NCI-H2029 treated with DMSO at 0.1 percent for 48 hours (cell line): ENCODE data around the gene TMEM234.
"Not testable (repeated sequence)": the region's sequence is repeated elsewhere in the genome, so short reads cannot be mapped to it uniquely, and the experiment has no call there.

Experiments
- DNase-seq: peaks from one replicate; lab custom pipeline; 2025; lab: John Stamatoyannopoulos, UW

TMEM234 gene

DNA sequence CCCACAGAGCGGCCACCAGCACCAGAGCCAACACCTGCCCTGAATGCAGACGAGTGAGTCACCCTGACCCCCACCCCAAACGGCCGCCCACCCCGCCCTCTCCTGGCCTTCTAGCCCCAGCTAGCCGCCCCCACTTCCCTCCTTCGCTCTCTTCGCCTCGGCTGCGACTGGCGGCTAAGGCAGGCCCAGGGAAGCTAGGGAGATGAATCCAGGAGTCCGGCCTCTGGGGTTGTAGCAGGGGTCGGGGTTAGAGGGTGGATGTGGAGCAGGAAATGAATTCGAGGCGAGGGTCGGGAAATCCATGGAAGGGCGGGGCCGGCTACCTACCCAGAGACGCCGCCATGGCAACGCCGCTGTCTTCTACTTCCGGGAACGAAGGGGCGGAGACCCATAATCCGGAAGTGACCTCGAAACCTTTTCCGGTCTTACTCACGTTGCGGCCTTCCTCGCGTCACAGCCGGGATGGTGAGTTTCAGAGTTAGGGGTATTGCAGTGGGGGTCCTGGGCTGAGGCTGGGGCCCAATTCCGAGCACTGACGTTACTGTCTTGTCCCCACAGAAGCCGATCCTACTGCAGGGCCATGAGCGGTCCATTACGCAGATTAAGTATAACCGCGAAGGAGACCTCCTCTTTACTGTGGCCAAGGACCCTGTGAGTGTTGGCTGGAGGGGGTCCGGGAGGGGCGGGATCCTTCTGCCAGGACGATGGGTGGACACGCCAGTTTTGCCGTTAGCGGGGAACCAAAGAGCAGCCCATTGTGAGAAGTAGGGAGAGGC, at the start of gene TMEM234, which contains the start of gene EIF3I:
Gene TMEM234, minus strand, starts transcription at position 374 of the 776 bp plus-strand sequence. Its CDS starts 31 bp downstream, at position 343.
Gene EIF3I, plus strand, starts transcription at position 428 of the 776 bp plus-strand sequence. Its CDS starts 35 bp downstream, at position 463.
- peak; percentile 47 for DNase-seq

DNA sequence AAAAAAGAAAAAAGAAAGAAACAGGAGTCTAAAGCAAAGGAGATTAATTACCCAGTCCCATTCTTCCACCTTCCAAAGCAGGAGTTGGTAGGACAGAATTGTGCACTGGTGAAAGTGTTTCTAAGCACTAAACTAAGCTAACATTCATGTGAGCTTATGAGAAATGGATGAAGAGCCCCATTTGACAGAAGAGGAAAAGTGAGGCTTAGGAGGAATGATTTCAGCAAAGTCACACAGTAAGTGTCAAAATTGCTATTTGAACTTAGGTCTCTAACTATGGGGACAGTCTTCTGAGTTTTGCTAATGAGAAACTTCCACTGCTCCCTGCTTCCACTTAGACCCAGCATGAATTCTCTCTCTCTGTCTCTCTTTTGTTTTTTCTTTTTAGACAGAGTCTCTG, 47.6 kb upstream of the TMEM234 start:
- no peak for DNase-seq

DNA sequence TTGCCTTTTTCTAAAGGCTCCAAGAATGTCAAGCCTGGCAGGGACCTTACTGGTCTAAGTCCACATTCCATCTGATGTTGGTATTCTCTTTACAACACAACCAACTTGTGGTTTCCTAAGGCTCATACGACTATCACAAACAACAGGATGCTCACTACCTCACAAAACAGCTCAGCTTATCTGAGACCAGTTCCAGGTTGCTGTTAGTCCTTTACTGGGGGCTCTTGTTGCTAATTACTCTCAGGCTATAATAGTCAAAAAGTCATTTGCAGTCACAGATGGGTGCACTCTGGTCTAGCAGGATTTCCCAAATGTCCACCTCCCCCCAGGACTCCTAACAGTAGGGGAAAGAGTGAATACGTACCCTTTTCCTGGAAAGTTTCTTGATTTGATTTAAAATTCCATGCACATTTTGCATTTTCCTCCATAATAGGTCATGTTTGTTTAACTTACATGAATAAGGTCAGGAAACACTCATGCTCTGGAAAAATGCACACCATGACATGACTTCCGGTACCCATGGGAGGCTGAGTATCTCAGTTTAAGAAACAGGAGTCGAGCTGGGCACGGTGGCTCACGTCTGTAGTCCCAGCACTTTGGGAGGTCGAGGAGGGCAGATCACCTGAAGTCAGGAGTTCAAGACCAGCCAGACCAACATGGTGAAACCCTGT, 44.9 kb upstream of the TMEM234 start:
- DNase-seq = no peak

DNA sequence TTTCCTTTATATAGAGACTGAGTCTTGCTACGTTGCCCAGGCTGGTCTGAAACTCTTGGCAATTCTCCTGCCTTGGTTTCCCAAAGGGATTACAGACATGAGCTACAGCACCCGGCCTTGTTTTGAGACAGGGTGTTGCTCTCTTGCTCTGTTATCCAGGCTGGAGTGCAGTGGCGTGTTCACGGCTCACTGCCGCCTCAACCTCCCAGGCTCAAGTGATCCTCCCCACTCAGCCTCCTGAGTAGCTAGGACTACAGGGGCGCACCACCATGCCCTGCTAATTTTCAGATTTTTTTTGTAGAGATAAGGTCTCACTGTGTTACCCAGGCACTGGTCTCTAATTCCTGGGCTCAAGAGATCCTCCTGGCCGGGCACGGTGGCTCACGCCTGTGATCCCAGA, 43.7 kb upstream of the TMEM234 start:
- DNase-seq = no peak

DNA sequence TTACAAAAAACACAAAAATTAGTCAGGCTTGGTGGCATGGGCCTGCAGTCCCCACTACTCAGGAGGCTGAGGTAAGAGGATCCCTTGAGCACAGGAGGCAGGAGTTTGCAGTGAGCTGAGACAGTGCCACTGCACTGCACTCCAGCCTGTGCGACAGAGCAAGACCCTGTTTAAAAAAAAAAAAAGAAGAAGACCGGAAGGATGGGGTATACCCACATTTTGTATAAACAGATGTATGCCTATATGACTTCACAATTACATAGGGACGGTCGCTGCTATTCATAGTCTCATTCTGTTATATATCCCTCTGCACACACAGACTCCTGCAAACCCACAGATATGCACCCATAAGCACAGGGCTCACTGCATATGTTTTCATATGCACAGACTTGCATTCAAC, 41.6 kb upstream of the TMEM234 start:
- no peak for DNase-seq

DNA sequence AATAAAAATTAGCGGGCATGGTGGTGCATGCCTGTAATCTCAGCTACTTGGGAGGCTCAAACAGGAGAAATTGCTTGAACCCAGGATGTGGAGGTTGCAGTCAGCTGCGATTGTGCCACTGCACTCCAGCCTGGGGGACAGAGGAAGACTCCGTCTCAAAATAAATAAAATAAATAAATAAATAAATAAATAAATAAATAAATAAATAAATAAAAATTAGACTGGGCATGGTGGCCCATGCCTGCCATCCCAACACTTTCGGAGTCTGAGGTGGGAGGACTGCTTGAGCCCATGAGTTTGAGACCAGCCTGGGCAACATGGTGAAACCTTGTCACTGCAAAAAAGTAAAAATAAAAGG, 41.1 kb upstream of the TMEM234 start:
- not testable (repeated sequence) for DNase-seq

DNA sequence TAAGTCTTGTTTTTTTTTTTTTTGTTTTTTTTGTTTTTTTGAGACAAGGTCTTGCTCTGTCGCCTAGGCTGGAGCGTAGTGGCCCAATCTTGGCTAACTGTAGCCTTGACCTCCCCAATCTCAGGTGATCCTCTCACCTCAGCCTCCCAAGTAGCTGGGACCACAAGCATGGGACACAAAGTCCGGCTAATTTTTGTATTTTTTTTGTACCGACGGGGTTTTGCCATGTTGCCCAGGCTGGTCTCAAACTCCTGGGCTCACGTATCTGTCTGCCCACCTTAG, 35.0 kb upstream of the TMEM234 start:
- no peak for DNase-seq

DNA sequence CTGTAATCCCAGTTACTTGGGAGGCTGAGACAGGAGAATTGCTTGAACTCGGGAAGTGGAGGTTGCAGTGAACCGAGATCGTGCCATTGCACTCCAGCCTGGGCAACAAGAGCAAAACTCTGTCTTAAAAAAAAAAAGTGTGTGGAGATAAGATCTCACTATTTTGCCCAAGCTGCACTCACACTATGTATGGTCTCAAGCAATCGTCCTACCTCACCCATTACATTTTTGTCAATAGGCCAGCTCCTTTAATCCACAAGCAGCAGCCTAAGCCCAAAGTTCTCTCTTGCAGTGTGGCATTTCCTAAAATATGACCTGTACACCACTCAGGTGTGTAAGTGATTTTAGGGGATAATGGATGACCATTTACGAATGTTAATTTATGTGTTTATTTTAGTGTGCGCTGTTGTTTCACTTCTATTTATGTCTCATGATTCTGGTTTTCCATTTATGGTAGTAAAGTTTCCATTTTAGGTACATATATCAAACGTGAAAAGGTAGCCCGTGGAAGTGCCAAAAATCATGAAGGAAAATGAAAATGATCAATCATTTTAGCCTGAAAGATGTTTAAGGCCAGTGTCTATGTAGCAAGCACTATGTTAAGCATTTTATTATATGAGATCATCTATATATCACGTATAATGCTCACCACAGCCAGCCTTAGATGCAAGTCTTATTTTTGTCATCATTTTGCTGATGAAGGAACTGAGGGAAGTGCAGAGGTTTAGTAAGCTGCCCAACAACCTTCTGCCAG, 34.5 kb upstream of the TMEM234 start:
- no peak for DNase-seq

DNA sequence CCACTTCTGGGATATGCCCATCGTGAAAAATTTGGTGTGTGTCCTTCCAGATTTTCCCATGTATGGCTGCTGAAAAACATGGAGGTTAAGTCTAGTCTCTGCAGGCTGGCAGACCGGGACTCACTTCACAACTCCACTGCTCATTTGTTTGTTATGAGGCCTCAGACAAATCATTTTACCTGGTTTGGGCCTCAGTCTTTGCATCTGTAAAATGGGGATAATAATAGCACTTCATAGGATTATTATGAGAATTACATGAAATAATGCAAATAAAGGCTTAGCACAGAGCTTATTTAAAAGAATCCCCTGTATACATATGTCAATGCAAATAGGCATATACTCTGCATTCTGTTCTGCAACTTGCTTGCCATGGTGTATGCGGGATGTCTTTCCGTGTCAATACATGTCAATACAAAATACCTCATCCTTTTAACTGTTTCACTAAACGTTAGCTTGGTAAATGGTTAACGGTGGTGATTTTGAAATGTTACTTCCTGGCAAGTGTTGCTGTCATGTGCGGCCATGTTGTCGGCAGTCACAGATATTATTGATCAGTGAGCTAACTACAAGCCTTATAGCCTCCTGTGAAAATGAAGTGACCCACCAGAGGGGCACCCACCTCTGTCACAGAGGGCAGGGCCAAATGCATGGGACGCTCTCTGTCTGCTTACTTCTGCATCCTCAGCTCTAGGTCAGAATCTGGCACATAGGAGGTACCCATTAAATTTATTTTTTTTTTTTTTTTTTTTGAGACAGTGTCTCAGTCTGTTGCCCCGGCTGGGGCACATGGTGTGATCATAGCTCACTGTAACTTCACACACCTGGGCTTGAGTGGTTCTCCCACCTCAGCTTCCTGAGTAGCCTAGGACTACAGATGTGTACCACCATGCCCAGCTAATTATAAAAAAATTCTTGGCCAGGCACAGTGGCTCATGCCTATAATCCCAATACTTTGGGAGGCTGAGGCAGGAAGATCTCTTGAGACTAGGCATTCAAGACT, 33.2 kb upstream of the TMEM234 start:
- no peak for DNase-seq

DNA sequence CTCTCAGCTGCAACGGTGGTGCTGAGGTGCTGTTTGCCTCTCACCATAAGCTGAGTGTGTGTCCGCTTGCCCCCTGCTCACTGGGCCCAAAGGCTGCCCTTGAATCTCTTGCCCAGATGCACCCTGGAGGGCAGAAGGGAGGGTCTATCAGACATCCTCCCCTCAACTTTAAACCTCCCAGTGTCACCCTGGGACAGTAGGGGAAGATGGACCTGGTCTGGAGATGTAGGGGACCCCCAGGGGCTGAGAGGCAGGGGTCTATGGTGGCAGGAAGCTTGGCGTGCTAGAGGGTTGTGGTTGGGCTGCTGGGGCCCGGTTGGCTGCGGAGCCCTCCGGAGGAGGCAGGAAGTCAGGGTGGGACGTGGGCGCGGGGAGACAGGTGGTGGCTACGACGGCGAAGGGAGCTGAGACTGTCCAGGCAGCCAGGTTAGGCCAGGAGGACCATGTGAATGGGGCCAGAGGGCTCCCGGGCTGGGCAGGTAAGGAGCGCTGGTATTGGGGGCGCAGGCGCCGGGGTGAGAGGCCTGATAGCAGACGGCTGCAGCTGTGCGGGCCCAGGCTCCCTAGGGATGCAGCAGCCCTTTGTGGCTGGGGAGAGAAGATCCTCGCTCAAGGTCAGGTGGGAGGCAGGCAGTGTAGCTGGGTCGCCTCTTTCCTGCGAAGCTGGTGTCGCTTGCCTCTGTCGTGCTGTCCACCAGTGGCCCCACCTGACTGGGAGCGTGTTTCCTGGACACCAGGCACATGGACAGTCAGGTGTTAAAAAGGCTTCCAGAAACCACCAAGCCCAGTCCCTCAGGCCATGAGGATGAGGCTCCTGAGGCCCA, 29.0 kb upstream of the TMEM234 start, which contains the start of gene LCK:
Gene LCK, plus strand, starts transcription at position 373 of the 824 bp plus-strand sequence. CDS start 23,065 bp downstream, outside the sequence.
- no peak for DNase-seq

DNA sequence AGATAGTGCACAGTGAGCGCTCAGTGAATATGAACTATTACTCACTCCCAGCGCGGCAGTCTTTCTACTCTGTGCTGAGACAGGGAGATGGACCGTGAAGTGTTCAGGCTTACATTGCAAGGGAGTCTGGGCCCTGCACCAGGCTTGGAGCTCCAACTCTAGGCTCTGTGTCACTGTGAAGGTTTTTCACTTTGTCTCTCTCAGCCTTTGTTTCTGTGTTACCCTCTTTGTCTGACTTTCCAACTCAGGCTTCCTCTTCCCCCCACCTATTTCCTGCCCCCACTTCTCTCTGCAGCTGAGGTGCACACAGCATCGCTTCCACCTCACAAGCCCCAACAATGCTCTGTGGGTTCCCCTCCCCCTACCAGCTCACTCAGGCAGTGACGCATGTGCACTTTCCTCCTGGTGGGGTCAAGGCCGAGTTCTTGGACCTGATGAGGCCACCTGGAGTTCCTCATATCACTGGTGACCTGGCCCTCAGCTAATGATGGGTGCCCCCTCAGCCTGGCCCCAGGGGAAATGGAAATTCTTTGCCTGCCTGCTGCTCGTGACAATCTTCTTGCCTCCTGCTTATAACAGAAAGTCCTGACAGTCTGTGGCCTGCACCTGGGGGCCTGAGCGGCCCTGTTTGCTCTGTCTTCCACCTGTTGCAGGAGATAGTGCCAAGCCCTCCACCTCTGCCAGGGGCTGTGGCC, 27.8 kb upstream of the TMEM234 start:
- no peak for DNase-seq

DNA sequence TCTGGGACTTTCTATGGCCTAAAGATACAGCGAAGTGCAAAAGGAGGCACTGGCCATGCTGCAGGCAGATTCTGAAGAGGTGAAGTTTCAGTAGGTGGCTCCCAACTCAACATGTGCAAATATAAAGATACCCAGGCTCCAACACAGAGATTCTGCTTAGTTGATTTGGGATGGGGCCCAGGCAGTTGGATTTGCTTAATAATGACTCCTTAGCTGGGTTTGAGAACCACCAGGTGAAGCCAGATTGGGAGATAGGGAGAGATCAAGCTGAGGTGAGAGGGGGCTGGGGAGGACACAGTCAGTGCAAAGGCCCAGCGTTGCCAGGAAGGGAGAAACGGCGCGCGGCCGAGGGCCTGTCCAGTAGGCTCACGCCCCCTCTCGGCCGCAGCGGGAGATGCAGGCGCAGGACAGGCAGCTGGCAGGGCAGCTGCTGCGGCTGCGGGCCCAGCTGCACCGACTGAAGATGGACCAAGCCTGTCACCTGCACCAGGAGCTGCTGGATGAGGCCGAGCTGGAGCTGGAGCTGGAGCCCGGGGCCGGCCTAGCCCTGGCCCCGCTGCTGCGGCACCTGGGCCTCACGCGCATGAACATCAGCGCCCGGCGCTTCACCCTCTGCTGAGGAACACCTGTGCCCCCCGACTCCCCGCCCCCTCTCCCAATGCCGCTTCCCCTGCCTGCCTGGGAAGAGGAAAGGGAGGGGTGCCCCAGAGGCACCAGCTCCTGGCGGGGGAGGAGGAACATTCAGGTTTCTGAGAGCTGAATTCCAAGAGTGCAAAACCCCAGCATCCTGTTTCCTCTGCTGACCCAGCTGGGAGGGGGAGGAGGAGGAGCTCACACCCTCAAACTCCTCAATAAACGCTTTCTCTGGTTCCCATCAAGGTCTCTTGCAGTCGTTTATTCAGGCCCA, 26.1 kb upstream of the TMEM234 start:
- no peak for DNase-seq

DNA sequence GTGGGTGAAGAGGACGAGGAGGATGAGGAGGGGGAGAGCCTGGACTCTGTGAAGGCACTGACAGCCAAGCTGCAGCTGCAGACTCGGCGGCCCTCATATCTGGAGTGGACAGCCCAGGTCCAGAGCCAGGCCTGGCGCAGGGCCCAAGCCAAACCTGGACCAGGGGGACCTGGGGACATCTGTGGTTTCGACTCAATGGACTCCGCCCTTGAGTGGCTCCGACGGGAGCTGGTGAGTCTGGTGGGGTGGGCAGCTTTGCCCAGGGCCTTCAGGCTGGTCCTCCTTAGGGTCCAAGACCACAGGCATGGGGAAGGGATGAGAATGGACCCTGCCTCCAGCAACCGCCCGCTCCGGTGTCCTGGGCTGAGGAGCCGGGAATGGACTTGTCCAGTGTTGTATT, 25.3 kb upstream of the TMEM234 start:
- DNase-seq = no peak

DNA sequence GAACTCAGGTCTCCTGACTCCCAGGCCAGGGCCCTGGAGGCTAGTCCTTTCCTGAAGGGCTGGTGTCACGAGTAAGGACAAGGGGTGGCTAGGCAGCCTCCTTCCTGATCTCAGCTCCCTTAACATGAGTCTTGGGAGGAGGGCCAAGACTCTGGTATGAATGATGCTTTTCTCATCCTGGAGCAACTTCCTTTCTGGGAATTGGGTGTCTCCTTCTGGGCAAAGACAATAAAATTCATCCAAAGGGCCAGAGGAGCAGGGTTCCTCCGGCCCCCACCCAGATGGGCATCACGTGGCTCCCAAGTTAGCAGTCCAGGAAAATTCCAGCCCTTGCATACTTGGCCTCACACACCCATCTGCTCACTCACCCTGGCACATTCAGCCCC, 24.7 kb upstream of the TMEM234 start, which contains the start of gene FAM167B:
Gene FAM167B, plus strand, starts transcription at position 335 of the 386 bp plus-strand sequence. CDS start 200 bp downstream, outside the sequence.
- no peak for DNase-seq

DNA sequence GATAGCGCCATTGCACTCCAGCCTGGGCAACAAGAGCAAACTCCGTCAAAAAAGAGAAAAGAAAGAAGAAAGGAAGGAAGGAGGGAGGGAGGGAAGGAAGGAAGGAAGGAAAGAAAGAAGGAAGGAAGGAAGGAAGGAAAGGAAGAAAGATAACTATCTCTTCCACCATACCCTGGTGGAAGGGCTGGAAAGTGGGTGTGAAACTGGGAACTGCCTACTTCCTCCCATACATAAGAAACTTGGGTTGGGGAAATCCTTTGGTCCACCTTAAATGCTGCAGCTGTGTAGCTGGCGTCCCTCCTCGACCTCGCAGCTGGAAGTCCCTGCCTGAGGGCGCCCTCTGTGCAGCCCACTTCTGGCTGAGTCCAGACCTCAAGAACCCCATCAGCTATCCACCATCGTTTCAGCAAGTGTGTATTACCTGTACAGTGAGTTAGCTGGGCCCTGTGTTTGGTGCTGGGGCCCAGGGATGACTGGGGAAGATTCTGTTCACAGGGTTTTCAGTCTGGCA, 20.2 kb upstream of the TMEM234 start:
- DNase-seq = no peak

DNA sequence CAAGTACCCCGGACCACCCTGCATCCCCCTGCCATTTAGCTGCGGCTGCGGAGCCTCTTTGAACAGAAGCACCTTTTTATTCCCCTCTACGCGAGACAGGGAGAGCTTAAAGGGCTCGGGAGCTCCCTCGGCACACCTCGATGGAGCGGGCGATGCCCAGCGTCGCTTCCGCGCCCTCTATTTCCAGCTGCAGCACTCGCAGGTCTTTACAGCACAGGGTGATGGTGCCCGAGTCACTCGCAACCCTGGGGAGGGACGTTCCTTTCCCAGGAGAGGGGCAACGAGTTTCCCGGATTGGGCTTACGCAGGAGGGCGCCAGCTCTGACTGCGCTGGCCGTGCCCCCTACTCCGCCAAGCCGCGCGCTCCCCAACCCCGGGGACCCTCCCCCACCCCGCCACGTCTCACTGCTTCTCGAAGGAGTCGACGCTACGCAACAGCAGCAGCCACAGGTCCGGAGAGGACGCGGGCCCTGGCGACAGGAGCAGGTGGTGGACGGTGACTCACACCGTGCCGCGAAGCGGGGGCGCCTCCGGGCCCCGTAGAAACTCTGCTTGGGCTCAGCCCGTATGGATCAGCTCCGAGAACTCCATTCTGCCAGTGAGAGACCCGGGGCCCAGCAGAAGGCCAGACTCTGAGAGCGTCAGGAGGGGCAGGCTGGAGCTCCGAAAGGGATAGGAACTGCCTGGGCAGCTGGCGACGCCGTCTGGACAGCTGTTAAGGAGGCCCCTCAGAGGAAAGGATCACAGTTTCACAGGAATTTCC, 19.0 kb upstream of the TMEM234 start:
- DNase-seq = no peak

DNA sequence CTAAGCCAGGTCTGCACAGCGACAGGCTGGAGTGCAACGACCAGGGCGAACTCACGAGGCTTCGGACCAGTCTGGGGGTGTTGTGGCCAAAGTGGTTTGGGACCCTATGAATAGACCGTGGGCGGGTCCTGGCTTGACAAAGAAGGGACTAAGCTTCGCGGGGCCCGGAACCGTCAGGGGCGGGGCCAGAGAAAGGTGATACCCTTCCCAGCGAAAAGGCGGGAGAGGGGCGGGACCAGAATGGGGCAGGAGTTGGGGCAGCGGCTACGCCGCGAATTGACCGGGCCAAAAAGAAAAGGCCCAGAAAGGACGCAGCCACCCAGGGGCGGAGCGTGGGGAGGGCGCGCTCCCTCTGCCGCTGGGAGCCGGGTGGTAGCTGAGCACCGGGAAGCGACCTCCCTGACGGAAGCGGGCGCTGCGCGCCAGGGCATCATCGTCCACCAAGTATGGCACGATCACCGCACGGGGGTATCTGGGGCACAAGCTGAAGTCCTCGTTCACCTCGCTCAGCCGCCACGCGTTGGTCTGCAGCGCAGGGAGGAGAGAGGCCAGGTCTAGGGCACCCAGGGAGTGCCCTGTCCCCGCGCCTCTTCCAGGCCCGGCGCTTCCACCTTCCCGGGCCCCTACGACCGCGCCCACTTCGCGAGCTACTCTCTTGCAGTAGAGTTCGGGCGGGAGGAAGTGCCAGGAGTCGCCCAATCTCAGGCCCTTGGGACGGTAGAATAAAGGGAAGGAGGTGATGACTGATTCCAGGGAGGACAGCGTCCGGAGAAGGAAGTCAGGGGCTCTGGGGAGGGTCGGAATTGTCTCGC, 18.2 kb upstream of the TMEM234 start:
- DNase-seq = peak; percentile 34
